DMS53 treated with DMSO at 0.1 percent for 48 hours (cell line): ENCODE measurements around the gene ADAMTS8.

Experiments used
- DNase-seq: peaks from one replicate; lab custom pipeline; 2025; ENCODE audit not compliant: unreplicated experiment; lab: John Stamatoyannopoulos, UW

ADAMTS8 gene

GRCh38 chr11:130428316-130429119 lies at the start of gene ADAMTS8:
TSS of gene ADAMTS8 (minus strand) at chr11:130428609. CDS start at chr11:130428286, 323 bp downstream.
- no peak for DNase-seq

- no peak for DNase-seq
Observed at GRCh38 chr11:130477586-130478203, 49.3 kb upstream of the ADAMTS8 start.

GRCh38 chr11:130476922-130477491 lies 48.6 kb upstream of the ADAMTS8 start:
- no peak for DNase-seq

- DNase-seq: no peak
Observed at GRCh38 chr11:130476200-130476921, 48.0 kb upstream of the ADAMTS8 start.

- DNase-seq: no peak
Observed at GRCh38 chr11:130475426-130476053, 47.1 kb upstream of the ADAMTS8 start.

- no peak for DNase-seq
Observed at GRCh38 chr11:130474637-130475400, 46.4 kb upstream of the ADAMTS8 start.

- no peak for DNase-seq
Observed at GRCh38 chr11:130473795-130474377, 45.5 kb upstream of the ADAMTS8 start.

- no peak for DNase-seq
Observed at GRCh38 chr11:130473056-130473794, 44.8 kb upstream of the ADAMTS8 start.

GRCh38 chr11:130472434-130472961 lies 44.1 kb upstream of the ADAMTS8 start:
- DNase-seq: no peak

- DNase-seq: no peak
Observed at GRCh38 chr11:130471731-130472433, 43.5 kb upstream of the ADAMTS8 start.

GRCh38 chr11:130470832-130471706 lies 42.7 kb upstream of the ADAMTS8 start:
- no peak for DNase-seq

- DNase-seq: no peak
Observed at GRCh38 chr11:130469181-130469580, 40.8 kb upstream of the ADAMTS8 start.

- no peak for DNase-seq
Observed at GRCh38 chr11:130467116-130467900, 38.9 kb upstream of the ADAMTS8 start.

GRCh38 chr11:130465263-130465662 lies 36.9 kb upstream of the ADAMTS8 start:
- no peak for DNase-seq

- no peak for DNase-seq
Observed at GRCh38 chr11:130464291-130464812, 35.9 kb upstream of the ADAMTS8 start.

GRCh38 chr11:130462931-130463330 lies 34.5 kb upstream of the ADAMTS8 start:
- DNase-seq: no peak
